HepG2 (cell line): Measurements from ENCODE around the gene ACADVL. TPM values are rescaled to one million over a fixed set of nuclear protein-coding genes. Genes with fewer than 3 reads are reported as not detected.

Experiments
- BHLHE40 ChIP-seq: IDR thresholded peaks from 2 replicates; pipeline ENCODE4 v1.6.1; 2011; ENCODE audit warnings: low read length, improper control_type of control experiment
- CREM ChIP-seq, 2 experiments: sonication (generic) in 1 of 2; formaldehyde crosslinking in 1 of 2; IDR thresholded peaks; 2 replicates each; pipeline versions ENCODE4 v1.4.0 to v1.6.1; 2016 to 2020; ENCODE audit warnings: antibody characterized with exemption in 1 of 2, mild to moderate bottlenecking in 1 of 2, missing genetic modification reagents in 1 of 2
- ERF ChIP-seq: IDR thresholded peaks from 2 replicates; pipeline ENCODE4 v1.6.1; 2018; ENCODE audit warnings: missing biosample characterization, missing genetic modification reagents
- GZF1 ChIP-seq: sonication (generic); formaldehyde crosslinking; IDR thresholded peaks from 2 replicates; pipeline ENCODE4 v1.5.1; 2020; ENCODE audit warnings: mild to moderate bottlenecking, missing genetic modification reagents
- HDAC2 ChIP-seq: sonication (generic); formaldehyde crosslinking; IDR thresholded peaks from 2 replicates; pipeline ENCODE4 v1.4.0; 2020; ENCODE audit warnings: missing genetic modification reagents
- HNF4G ChIP-seq, 2 experiments: sonication (generic) in 1 of 2; formaldehyde crosslinking in 1 of 2; IDR thresholded peaks; 2 replicates each; pipeline versions ENCODE4 v1.4.0 to v1.6.1; 2011 to 2020; ENCODE audit warnings: borderline replicate concordance in 2 of 2, low read depth in 2 of 2, mild to moderate bottlenecking in 2 of 2, low read length in 1 of 2, missing genetic modification reagents in 1 of 2, moderate library complexity in 1 of 2
- HOXA7 ChIP-seq: sonication (generic); formaldehyde crosslinking; IDR thresholded peaks from 2 replicates; pipeline ENCODE4 v1.8.1; 2022; ENCODE audit warnings: mild to moderate bottlenecking, missing genetic modification reagents, moderate library complexity
- HOXA9 ChIP-seq: sonication (generic); formaldehyde crosslinking; IDR thresholded peaks from 2 replicates; pipeline ENCODE4 v1.8.1; 2022; ENCODE audit warnings: missing genetic modification reagents, mild to moderate bottlenecking, moderate library complexity, borderline replicate concordance
- KMT2B ChIP-seq: IDR thresholded peaks from 2 replicates; pipeline ENCODE4 v1.6.1; 2016; ENCODE audit warnings: missing genetic modification reagents, missing compliant biosample characterization
- NFIC ChIP-seq: IDR thresholded peaks from 2 replicates; pipeline ENCODE4 v1.6.1; 2012; ENCODE audit warnings: mild to moderate bottlenecking, low read length, inconsistent platforms
- NR2F1 ChIP-seq, 2 experiments: fragments of 450-650 bp in 1 of 2; formaldehyde crosslinking in 1 of 2; IDR thresholded peaks; 2 replicates each; pipeline versions ENCODE4 v1.5.0 to v1.6.1; 2016 to 2020; ENCODE audit warnings: mild to moderate bottlenecking in 1 of 2, missing compliant biosample characterization in 1 of 2, missing genetic modification reagents in 1 of 2, moderate library complexity in 1 of 2
- PHF5A ChIP-seq: IDR thresholded peaks from one replicate; pipeline ENCODE4 v1.6.1; 2018; ENCODE audit warnings: low read depth, missing genetic modification reagents; ENCODE audit not compliant: unreplicated experiment
- POGZ ChIP-seq: sonication (generic); formaldehyde crosslinking; IDR thresholded peaks from 2 replicates; pipeline ENCODE4 v1.4.0; 2020; ENCODE audit warnings: mild to moderate bottlenecking, missing genetic modification reagents
- SIX4 ChIP-seq: sonication (generic); formaldehyde crosslinking; IDR thresholded peaks from 2 replicates; pipeline ENCODE4 v1.4.0; 2020; ENCODE audit warnings: missing genetic modification reagents
- TBX3 ChIP-seq: fragments of 450-650 bp; IDR thresholded peaks from 2 replicates; pipeline ENCODE4 v1.6.1; 2017; ENCODE audit warnings: antibody characterized with exemption, mild to moderate bottlenecking, inconsistent platforms, borderline replicate concordance
- TERF1 ChIP-seq: sonication (generic); formaldehyde crosslinking; IDR thresholded peaks from 2 replicates; pipeline ENCODE4 v1.8.0; 2022; ENCODE audit warnings: mild to moderate bottlenecking, missing genetic modification reagents, moderate library complexity
- YEATS4 ChIP-seq: sonication (generic); formaldehyde crosslinking; IDR thresholded peaks from 2 replicates; pipeline ENCODE4 v1.4.0; 2020; ENCODE audit warnings: missing genetic modification reagents, borderline replicate concordance
- ZFP1 ChIP-seq: IDR thresholded peaks from 2 replicates; pipeline ENCODE4 v1.6.1; 2016
- ZFP82 ChIP-seq: sonication (generic); formaldehyde crosslinking; IDR thresholded peaks from 2 replicates; pipeline ENCODE4 v1.5.1; 2020; ENCODE audit warnings: mild to moderate bottlenecking, missing genetic modification reagents, borderline replicate concordance
- ZNF251 ChIP-seq: sonication (generic); formaldehyde crosslinking; IDR thresholded peaks from 2 replicates; pipeline ENCODE4 v1.9.0; 2021; ENCODE audit warnings: mild to moderate bottlenecking, missing genetic modification reagents
- ZNF577 ChIP-seq: sonication (generic); formaldehyde crosslinking; IDR thresholded peaks from 2 replicates; pipeline ENCODE4 v1.4.0; 2020; ENCODE audit warnings: mild to moderate bottlenecking, low read depth, missing genetic modification reagents, borderline replicate concordance
- ZNF704 ChIP-seq: sonication (generic); formaldehyde crosslinking; IDR thresholded peaks from 2 replicates; pipeline ENCODE4 v1.8.1; 2023; ENCODE audit warnings: mild to moderate bottlenecking, inconsistent platforms, moderate library complexity, missing genetic modification reagents, borderline replicate concordance
- ZNF800 ChIP-seq: sonication (generic); formaldehyde crosslinking; IDR thresholded peaks from 2 replicates; pipeline ENCODE4 v1.4.0; 2020; ENCODE audit warnings: missing genetic modification reagents
- polyA plus RNA-seq, 8 experiments: library from polyadenylated mRNA; depleted of rRNA in 3 of 8; stranded (reverse) in 7 of 8; unstranded in 1 of 8; fragments of >200 nt; fragmentation: Illumina TruSeq in 4 of 8; extraction: Trizol in 4 of 8; gene quantifications; 2 replicates each; pipeline versions ENCODE4 v1.2.1 to v1.2.3, GENCODE V29; 2011 to 2016; ENCODE audit warnings: low read depth in 4 of 8, missing spikeins in 1 of 8, mixed read lengths in 1 of 8; ENCODE audit not compliant: insufficient read depth in 1 of 8
- total RNA-seq, 5 experiments: library from RNA; depleted of rRNA; stranded (reverse); fragments of >200 nt; fragmentation: Illumina TruSeq; extraction: Trizol; gene quantifications; 2 replicates each; pipeline ENCODE4 v1.2.3, GENCODE V29; 2016; ENCODE audit warnings: low read depth in 1 of 5
- TF ChIP-seq, protein P1 (sequence below): sonication (generic); formaldehyde crosslinking; IDR thresholded peaks from 2 replicates; pipeline ENCODE4 v1.8.1; 2022; ENCODE audit warnings: mild to moderate bottlenecking, missing genetic modification reagents

The ACADVL gene
- total and polyA plus RNA-seq, 2 of the 13 experiments (the other 11 are each of a cell fraction or from before 2014, with no cell fraction given), result 219 to 412 TPM

- TF ChIP-seq HNF4G (IDR thresholded peaks at IDR 0.05; ENCODE audit: borderline replicate concordance, low read depth, low read length) (peak; percentile 88), HNF4G (CRISPR knock-in tag; IDR thresholded peaks at IDR 0.05; ENCODE audit: borderline replicate concordance, low read depth) (peak; percentile 82), NR2F1 (CRISPR knock-in tag; IDR thresholded peaks at IDR 0.05) (peak; percentile 84 to 91), GZF1 (CRISPR knock-in tag) (no peak), ZFP82 (CRISPR knock-in tag) (0 out of 2 replicates have a peak, but pooled peaks have one; percentile 39), PHF5A (peak; percentile 95), HOXA9 (CRISPR knock-in tag) (no peak), HOXA7 (CRISPR knock-in tag) (no peak), ERF (peak; percentile 91), ZNF704 (CRISPR knock-in tag) (no peak), KMT2B (CRISPR knock-in tag) (peak; percentile 63), ZNF577 (CRISPR knock-in tag) (no peak), CREM (IDR thresholded peaks at IDR 0.05) (peak; percentile 80), CREM (CRISPR knock-in tag; IDR thresholded peaks at IDR 0.05) (no peak), HDAC2 (CRISPR knock-in tag) (peak; percentile 97), POGZ (CRISPR knock-in tag) (peak; percentile 57), ZNF800 (CRISPR knock-in tag) (no peak), YEATS4 (CRISPR knock-in tag) (peak; percentile 63; the same call in 1 of the 2 replicates), ZNF251 (no peak), TERF1 (CRISPR knock-in tag) (no peak), ZFP1 (CRISPR knock-in tag) (peak; percentile 81; the same call in 1 of the 2 replicates), BHLHE40 (no peak), SIX4 (no peak; the same call in 1 of the 2 replicates), NFIC (peak; percentile 91), TBX3 (peak; percentile 47; the same call in 1 of the 2 replicates)
- TF ChIP-seq, protein P1, sequence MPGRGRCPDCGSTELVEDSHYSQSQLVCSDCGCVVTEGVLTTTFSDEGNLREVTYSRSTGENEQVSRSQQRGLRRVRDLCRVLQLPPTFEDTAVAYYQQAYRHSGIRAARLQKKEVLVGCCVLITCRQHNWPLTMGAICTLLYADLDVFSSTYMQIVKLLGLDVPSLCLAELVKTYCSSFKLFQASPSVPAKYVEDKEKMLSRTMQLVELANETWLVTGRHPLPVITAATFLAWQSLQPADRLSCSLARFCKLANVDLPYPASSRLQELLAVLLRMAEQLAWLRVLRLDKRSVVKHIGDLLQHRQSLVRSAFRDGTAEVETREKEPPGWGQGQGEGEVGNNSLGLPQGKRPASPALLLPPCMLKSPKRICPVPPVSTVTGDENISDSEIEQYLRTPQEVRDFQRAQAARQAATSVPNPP (CRISPR knock-in tag), result no peak
These were observed 40.2 kb upstream of the ACADVL start, which contains the start of gene ASGR1 (continued) for GRCh38 chr17:7179317-7180254.
